ENCODE results near the gene SLC44A1. TPM values are rescaled to one million over a fixed set of nuclear protein-coding genes. Genes with fewer than 3 reads are reported as not detected.

Gene SLC44A1
- polyA plus RNA-seq, 1 experiment = 6.6 TPM

- ChIA-PET POLR2A (no interaction called here), CTCF (interaction anchor here (0.9 kb wide), 1 partner anchor 75 kb away, joined by 3 read pairs; no protein-coding TSS in a partner anchor)
- Histone ChIP-seq H3K27me3 (ENCODE audit: control insufficient read depth, insufficient read depth, low read length) (no peaks in the 10 kb centered on the region), H3K4me3 (ENCODE audit: low read depth, low read length) (no peak overlapping the region), H3K36me3 (ENCODE audit: control insufficient read depth, insufficient read depth, low read length) (no peaks in the 10 kb centered on the region)
- DNase-seq (ENCODE audit: low read depth) = no peak
- no peak for TF ChIP-seq CTCF (IDR thresholded peaks at IDR 0.05; ENCODE audit: insufficient read depth, low read depth, low read length)
Observed at GRCh38 chr9:105375323-105375722, 130.9 kb downstream of the SLC44A1 start.

GRCh38 chr9:105376893-105377292, 132.4 kb downstream of the SLC44A1 start:
- Histone ChIP-seq H3K36me3 (ENCODE audit: control insufficient read depth, insufficient read depth, low read length) (no peaks in the 10 kb centered on the region), H3K4me3 (ENCODE audit: low read depth, low read length) (no peak overlapping the region), H3K27me3 (ENCODE audit: control insufficient read depth, insufficient read depth, low read length) (no peaks in the 10 kb centered on the region)
- no peak for DNase-seq (ENCODE audit: low read depth)
- CTCF ChIA-PET = no interaction called here
- POLR2A ChIA-PET = no interaction called here
- TF ChIP-seq CTCF (IDR thresholded peaks at IDR 0.05; ENCODE audit: insufficient read depth, low read depth, low read length) = no peak

- no peak for DNase-seq (ENCODE audit: low read depth)
- no peak for TF ChIP-seq CTCF (IDR thresholded peaks at IDR 0.05; ENCODE audit: insufficient read depth, low read depth, low read length)
- ChIA-PET CTCF (interaction anchor here (0.9 to 1.4 kb wide), 3 partner anchors 9 to 217 kb away, joined by 3 read pairs; no protein-coding TSS in a partner anchor), POLR2A (no interaction called here)
- no peaks in the 10 kb centered on the region for H3K27me3 ChIP-seq (ENCODE audit: control insufficient read depth, insufficient read depth, low read length)
- H3K4me3 ChIP-seq (ENCODE audit: low read depth, low read length) = no peak overlapping the region
- H3K36me3 ChIP-seq (ENCODE audit: control insufficient read depth, insufficient read depth, low read length) = no peaks in the 10 kb centered on the region
Observed at GRCh38 chr9:105385381-105385985, 141.0 kb downstream of the SLC44A1 start.

- Histone ChIP-seq H3K27me3 (ENCODE audit: control insufficient read depth, insufficient read depth, low read length) (no peaks in the 10 kb centered on the region), H3K4me3 (ENCODE audit: low read depth, low read length) (no peak overlapping the region), H3K36me3 (ENCODE audit: control insufficient read depth, insufficient read depth, low read length) (no peaks in the 10 kb centered on the region)
- ChIA-PET CTCF (interaction anchor here (0.5 kb wide), 1 partner anchor 21 kb away, joined by 3 read pairs; no protein-coding TSS in a partner anchor), POLR2A (no interaction called here)
- TF ChIP-seq CTCF (IDR thresholded peaks at IDR 0.05; ENCODE audit: insufficient read depth, low read depth, low read length) = no peak
- DNase-seq (ENCODE audit: low read depth) = no peak
Observed at GRCh38 chr9:105389796-105390195, 145.3 kb downstream of the SLC44A1 start.

GRCh38 chr9:105390871-105391270, 146.4 kb downstream of the SLC44A1 start:
- Histone ChIP-seq H3K27me3 (ENCODE audit: control insufficient read depth, insufficient read depth, low read length) (no peaks in the 10 kb centered on the region), H3K36me3 (ENCODE audit: control insufficient read depth, insufficient read depth, low read length) (no peaks in the 10 kb centered on the region), H3K4me3 (ENCODE audit: low read depth, low read length) (no peak overlapping the region)
- ChIA-PET POLR2A (no interaction called here), CTCF (interaction anchor here (1.1 to 1.8 kb wide), 2 partner anchors 15 to 23 kb away, joined by 3 to 5 read pairs; no protein-coding TSS in a partner anchor)
- TF ChIP-seq CTCF (IDR thresholded peaks at IDR 0.05; ENCODE audit: insufficient read depth, low read depth, low read length) = no peak
- no peak for DNase-seq (ENCODE audit: low read depth)
